ENCODE measurements around the gene TCEAL3. TPM values are rescaled to one million over a fixed set of nuclear protein-coding genes. Genes with fewer than 3 reads are reported as not detected.

The TCEAL3 gene
- total RNA-seq, 1 experiment from 2014 or later: 39.7 TPM

Other genes with a start within 250 kb of the TCEAL3 start
- gene BEX3, start 231.4 kb upstream of the TCEAL3 start, total RNA-seq (2014; rRNA removed): 354 and 380 TPM in 2 replicates
- gene RAB40A, start 88.5 kb upstream of the TCEAL3 start, total RNA-seq (2014; rRNA removed): 0.11 and 0.38 TPM in 2 replicates
- 83.6 and 113 TPM in 2 replicates for gene TCEAL4, start 22.4 kb upstream of the TCEAL3 start, total RNA-seq (2014; rRNA removed)
- 54.0 and 68.4 TPM in 2 replicates for gene TCEAL1, start 21.0 kb downstream of the TCEAL3 start, total RNA-seq (2014; rRNA removed)
- gene MORF4L2, start 78.7 kb downstream of the TCEAL3 start, total RNA-seq (2014; rRNA removed): 702 and 722 TPM in 2 replicates
- gene TMEM31, start 102.9 kb downstream of the TCEAL3 start, total RNA-seq (2014; rRNA removed): not detected in 2 replicates
- gene PLP1, start 168.9 kb downstream of the TCEAL3 start, total RNA-seq (2014; rRNA removed): 0.17 TPM in 1 of 2 replicates, not detected in the other
- gene RAB9B, start 224.3 kb downstream of the TCEAL3 start, total RNA-seq (2014; rRNA removed): under 0.01 and 0.13 TPM in 2 replicates

Data from LHCN-M2 (cell line).